ENCODE measurements around the gene MFSD1. TPM values are rescaled to one million over a fixed set of nuclear protein-coding genes. Genes with fewer than 3 reads are reported as not detected.
A peak's percentile ranks its signal among the peaks of the same experiment; 100 is the strongest.

The MFSD1 gene
- total RNA-seq, 2 donors from 2014 or later = 114 to 128 TPM

DNA sequence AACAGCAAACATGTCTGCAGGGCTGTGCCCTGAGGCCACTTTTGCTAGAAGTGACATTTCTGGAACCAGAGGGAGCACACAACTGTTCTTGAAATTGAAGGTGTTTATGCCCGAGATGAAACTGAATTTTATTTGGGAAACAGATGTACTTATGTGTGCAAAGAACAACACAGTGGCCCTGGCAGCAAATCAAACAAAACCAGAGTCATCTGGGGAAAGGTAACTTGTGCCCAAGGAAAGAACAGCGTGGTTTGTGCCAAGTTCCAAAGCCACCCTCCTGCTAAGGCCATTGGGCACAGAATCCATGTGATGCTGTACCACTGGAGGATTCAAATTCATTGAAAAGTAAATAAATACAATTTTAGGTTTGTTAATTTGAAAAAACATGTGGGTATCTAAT is 38.4 kb upstream of the MFSD1 start:
- Histone ChIP-seq H3K27ac (no peak overlapping the region), H3K4me3 (no peak overlapping the region), H3K4me1 (ENCODE audit: control insufficient read depth in 1 of 2, low read depth in 2 of 2) (peaks cover 5 to 28% of the 10 kb centered on the region in 2 donors), H3K27me3 (replicated peaks; ENCODE audit: insufficient read depth) (no peaks in the 10 kb centered on the region), H3K36me3 (no peaks in the 10 kb centered on the region), H3K9me3 (no peaks in the 10 kb centered on the region)
- DNase-seq (ENCODE audit: low spot score) (no peak), ATAC-seq (ENCODE audit: insufficient number of reproducible peaks, low FRiP score, low read depth) (no peak)
- TF ChIP-seq, protein P1, sequence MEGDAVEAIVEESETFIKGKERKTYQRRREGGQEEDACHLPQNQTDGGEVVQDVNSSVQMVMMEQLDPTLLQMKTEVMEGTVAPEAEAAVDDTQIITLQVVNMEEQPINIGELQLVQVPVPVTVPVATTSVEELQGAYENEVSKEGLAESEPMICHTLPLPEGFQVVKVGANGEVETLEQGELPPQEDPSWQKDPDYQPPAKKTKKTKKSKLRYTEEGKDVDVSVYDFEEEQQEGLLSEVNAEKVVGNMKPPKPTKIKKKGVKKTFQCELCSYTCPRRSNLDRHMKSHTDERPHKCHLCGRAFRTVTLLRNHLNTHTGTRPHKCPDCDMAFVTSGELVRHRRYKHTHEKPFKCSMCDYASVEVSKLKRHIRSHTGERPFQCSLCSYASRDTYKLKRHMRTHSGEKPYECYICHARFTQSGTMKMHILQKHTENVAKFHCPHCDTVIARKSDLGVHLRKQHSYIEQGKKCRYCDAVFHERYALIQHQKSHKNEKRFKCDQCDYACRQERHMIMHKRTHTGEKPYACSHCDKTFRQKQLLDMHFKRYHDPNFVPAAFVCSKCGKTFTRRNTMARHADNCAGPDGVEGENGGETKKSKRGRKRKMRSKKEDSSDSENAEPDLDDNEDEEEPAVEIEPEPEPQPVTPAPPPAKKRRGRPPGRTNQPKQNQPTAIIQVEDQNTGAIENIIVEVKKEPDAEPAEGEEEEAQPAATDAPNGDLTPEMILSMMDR (IDR thresholded peaks at IDR 0.05) = no peak

GRCh38 chr3:158765518-158766205 is 36.2 kb upstream of the MFSD1 start:
- ATAC-seq (ENCODE audit: insufficient number of reproducible peaks, low FRiP score, low read depth) (no peak), DNase-seq (ENCODE audit: low spot score) (no peak)
- H3K4me1 ChIP-seq (ENCODE audit: control insufficient read depth in 1 of 2, low read depth in 2 of 2) = peaks cover 14 to 50% of the 10 kb centered on the region in 2 donors

GRCh38 chr3:158766364-158766763 is 35.5 kb upstream of the MFSD1 start:
- Histone ChIP-seq H3K36me3 (no peaks in the 10 kb centered on the region), H3K9me3 (no peaks in the 10 kb centered on the region), H3K4me3 (no peak overlapping the region), H3K4me1 (ENCODE audit: control insufficient read depth in 1 of 2, low read depth in 2 of 2) (peaks cover 14 to 57% of the 10 kb centered on the region in 2 donors), H3K27me3 (replicated peaks; ENCODE audit: insufficient read depth) (no peaks in the 10 kb centered on the region), H3K27ac (no peak overlapping the region)
- DNase-seq (ENCODE audit: low spot score) (no peak), ATAC-seq (ENCODE audit: insufficient number of reproducible peaks, low FRiP score, low read depth) (no peak)
- TF ChIP-seq, protein P1 (IDR thresholded peaks at IDR 0.05) = no peak

More at GRCh38 chr3:158765518-158766205, 36.2 kb upstream of the MFSD1 start:
- H3K27me3 ChIP-seq (replicated peaks; ENCODE audit: insufficient read depth) = no peaks in the 10 kb centered on the region
- H3K27ac ChIP-seq = no peak overlapping the region
- no peaks in the 10 kb centered on the region for H3K36me3 ChIP-seq
- H3K4me3 ChIP-seq = no peak overlapping the region
- TF ChIP-seq, protein P1 (IDR thresholded peaks at IDR 0.05) = no peak
- no peaks in the 10 kb centered on the region for H3K9me3 ChIP-seq

- peaks cover 14 to 54% of the 10 kb centered on the region in 2 donors for H3K4me1 ChIP-seq (ENCODE audit: control insufficient read depth in 1 of 2, low read depth in 2 of 2)
Observed at GRCh38 chr3:158768361-158768787, 33.5 kb upstream of the MFSD1 start.

GRCh38 chr3:158768881-158769543 is 32.8 kb upstream of the MFSD1 start:
- ATAC-seq (ENCODE audit: insufficient number of reproducible peaks, low FRiP score, low read depth) (no peak), DNase-seq (ENCODE audit: low spot score) (no peak)
- peak overlapping the region; percentile 28 for H3K4me3 ChIP-seq
- no peaks in the 10 kb centered on the region for H3K27me3 ChIP-seq (replicated peaks; ENCODE audit: insufficient read depth)
- no peaks in the 10 kb centered on the region for H3K36me3 ChIP-seq
- no peaks in the 10 kb centered on the region for H3K9me3 ChIP-seq
- peaks cover 14 to 49% of the 10 kb centered on the region in 2 donors for H3K4me1 ChIP-seq (ENCODE audit: control insufficient read depth in 1 of 2, low read depth in 2 of 2)
- TF ChIP-seq, protein P1 (IDR thresholded peaks at IDR 0.05) = no peak
- peak overlapping the region; percentile 45 to 51 for H3K27ac ChIP-seq

More at GRCh38 chr3:158768361-158768787, 33.5 kb upstream of the MFSD1 start:
- TF ChIP-seq, protein P1 (IDR thresholded peaks at IDR 0.05) = no peak
- no peak for DNase-seq (ENCODE audit: low spot score)
- Histone ChIP-seq H3K27ac (peak overlapping the region; percentile 45 to 51), H3K36me3 (no peaks in the 10 kb centered on the region), H3K27me3 (replicated peaks; ENCODE audit: insufficient read depth) (no peaks in the 10 kb centered on the region), H3K4me3 (peak overlapping the region; percentile 28), H3K9me3 (no peaks in the 10 kb centered on the region)
- ATAC-seq (ENCODE audit: insufficient number of reproducible peaks, low FRiP score, low read depth) = no peak

Measured in thoracic aorta (tissue), 2 donors.